HEK293 (cell line): ENCODE results near the gene RAB3B.
A peak's percentile ranks its signal among the peaks of the same experiment; 100 is the strongest.

ENCODE experiments used
- CTCF ChIA-PET: fragments of 350-600 bp; formaldehyde crosslinking; extraction: SDS; loops from one replicate; lab custom pipeline; 2021; ENCODE audit warnings: antibody characterized with exemption; lab: Yijun Ruan, JAX
- POLR2A ChIA-PET: fragments of 300-600 bp; formaldehyde crosslinking; extraction: SDS; loops from one replicate; lab custom pipeline; 2020; ENCODE audit warnings: antibody characterized with exemption, inconsistent platforms; lab: Yijun Ruan, JAX
- H3K27ac ChIP-seq: fragments of 200-500 bp; sonication (Bioruptor generic); 2 replicates; pipeline ENCODE4 v1.5.1; 2014; ENCODE audit warnings: low read depth, low read length, control low read depth, inconsistent platforms; ENCODE audit errors: extremely low read depth
- H3K36me3 ChIP-seq, 2 experiments: fragments of 200-500 bp in 1 of 2; sonication (Bioruptor generic) in 1 of 2; 1 replicate in 1 of 2; 2 replicates in 1 of 2; pipeline ENCODE4 v1.5.1; 2014 to 2017; ENCODE audit warnings: inconsistent platforms in 2 of 2, low read length in 2 of 2; ENCODE audit not compliant: control insufficient read depth in 2 of 2, insufficient read depth in 1 of 2
- H3K4me1 ChIP-seq: fragments of 200-500 bp; sonication (Bioruptor generic); 2 replicates; pipeline ENCODE4 v1.5.1; 2014; ENCODE audit warnings: mild to moderate bottlenecking, low read length, inconsistent platforms; ENCODE audit not compliant: control insufficient read depth, insufficient read depth
- H3K4me3 ChIP-seq: 2 replicates; pipeline ENCODE4 v1.5.1; 2011; ENCODE audit warnings: low read depth, mild to moderate bottlenecking, control low read depth, low read length, moderate library complexity
- H3K9me3 ChIP-seq: fragments of 200-500 bp; sonication (Bioruptor generic); 2 replicates; pipeline ENCODE4 v1.5.1; 2014; ENCODE audit warnings: low read depth, low read length, inconsistent platforms; ENCODE audit not compliant: control insufficient read depth, insufficient read depth
- BCL11B ChIP-seq: fragments of 450-650 bp; formaldehyde crosslinking; IDR thresholded peaks from 2 replicates; pipeline ENCODE4 v1.5.1; 2016; ENCODE audit warnings: low read depth, missing biosample characterization, missing genetic modification characterization
- GLI2 ChIP-seq: fragments of 450-650 bp; formaldehyde crosslinking; IDR thresholded peaks from 2 replicates; pipeline ENCODE4; 2017; ENCODE audit warnings: missing biosample characterization, missing genetic modification characterization, low read depth, borderline replicate concordance
- MZF1 ChIP-seq: fragments of 450-650 bp; formaldehyde crosslinking; IDR thresholded peaks from 2 replicates; pipeline ENCODE4 v1.5.1; 2017; ENCODE audit warnings: missing biosample characterization, missing genetic modification characterization, borderline replicate concordance
- TRIM28 ChIP-seq: IDR thresholded peaks from 2 replicates; pipeline ENCODE4 v1.6.1; 2011; ENCODE audit warnings: low read length, control low read depth, borderline replicate concordance
- ZFP69B ChIP-seq: fragments of 450-650 bp; formaldehyde crosslinking; IDR thresholded peaks from 2 replicates; pipeline ENCODE4 v1.5.1; 2016; ENCODE audit warnings: missing biosample characterization, missing genetic modification characterization
- ZNF132 ChIP-seq: fragments of 450-650 bp; formaldehyde crosslinking; IDR thresholded peaks from 2 replicates; pipeline ENCODE4 v1.5.1; 2017; ENCODE audit warnings: missing biosample characterization, missing genetic modification characterization, borderline replicate concordance
- ZNF133 ChIP-seq: fragments of 450-650 bp; formaldehyde crosslinking; IDR thresholded peaks from 2 replicates; pipeline ENCODE4 v1.5.1; 2016; ENCODE audit warnings: missing biosample characterization, missing genetic modification characterization
- ZNF175 ChIP-seq: fragments of 450-650 bp; formaldehyde crosslinking; IDR thresholded peaks from 2 replicates; pipeline ENCODE4 v1.5.1; 2016; ENCODE audit warnings: missing biosample characterization, missing genetic modification characterization
- ZNF184 ChIP-seq: fragments of 450-650 bp; IDR thresholded peaks from 2 replicates; pipeline ENCODE4 v1.5.1; 2018; ENCODE audit warnings: missing biosample characterization, mild to moderate bottlenecking, missing genetic modification characterization
- ZNF19 ChIP-seq: fragments of 450-650 bp; formaldehyde crosslinking; IDR thresholded peaks from 2 replicates; pipeline ENCODE4; 2016; ENCODE audit warnings: missing biosample characterization, missing genetic modification characterization, low read depth
- ZNF24 ChIP-seq: fragments of 450-650 bp; formaldehyde crosslinking; IDR thresholded peaks from 2 replicates; pipeline ENCODE4 v1.5.1; 2016; ENCODE audit warnings: missing biosample characterization, missing genetic modification characterization
- ZNF274 ChIP-seq, 2 experiments: fragments of 200-500 bp in 1 of 2; fragments of 450-650 bp in 1 of 2; sonication (Bioruptor generic) in 1 of 2; formaldehyde crosslinking in 1 of 2; IDR thresholded peaks; 2 replicates each; pipeline versions ENCODE4 v1.5.1 to v1.6.1; 2014 to 2016; ENCODE audit warnings: borderline replicate concordance in 1 of 2, inconsistent platforms in 1 of 2, low read length in 1 of 2, missing biosample characterization in 1 of 2, missing genetic modification characterization in 1 of 2
- ZNF350 ChIP-seq: fragments of 450-650 bp; formaldehyde crosslinking; IDR thresholded peaks from 2 replicates; pipeline ENCODE4 v1.5.0; 2017; ENCODE audit warnings: missing biosample characterization, mild to moderate bottlenecking, missing genetic modification characterization
- ZNF394 ChIP-seq: fragments of 450-650 bp; formaldehyde crosslinking; IDR thresholded peaks from 2 replicates; pipeline ENCODE4 v1.5.1; 2016; ENCODE audit warnings: missing biosample characterization, missing genetic modification characterization, mild to moderate bottlenecking, moderate library complexity, borderline replicate concordance
- ZNF416 ChIP-seq: fragments of 450-650 bp; formaldehyde crosslinking; IDR thresholded peaks from 2 replicates; pipeline ENCODE4 v1.5.1; 2016; ENCODE audit warnings: missing biosample characterization, missing genetic modification characterization
- ZNF560 ChIP-seq: fragments of 450-650 bp; formaldehyde crosslinking; IDR thresholded peaks from 2 replicates; pipeline ENCODE4 v1.5.1; 2017; ENCODE audit warnings: missing biosample characterization, missing genetic modification characterization, borderline replicate concordance
- ZNF571 ChIP-seq: fragments of 450-650 bp; formaldehyde crosslinking; IDR thresholded peaks from 2 replicates; pipeline ENCODE4 v1.5.0; 2017; ENCODE audit warnings: missing biosample characterization, missing genetic modification characterization
- ZNF596 ChIP-seq: fragments of 450-650 bp; IDR thresholded peaks from 2 replicates; pipeline ENCODE4 v1.5.0; 2018; ENCODE audit warnings: missing biosample characterization, mild to moderate bottlenecking, missing genetic modification characterization, moderate library complexity
- ZNF621 ChIP-seq: fragments of 450-650 bp; formaldehyde crosslinking; IDR thresholded peaks from 2 replicates; pipeline ENCODE4 v1.5.1; 2017; ENCODE audit warnings: missing biosample characterization, missing genetic modification characterization
- ZNF624 ChIP-seq: fragments of 450-650 bp; formaldehyde crosslinking; IDR thresholded peaks from 2 replicates; pipeline ENCODE4 v1.5.1; 2017; ENCODE audit warnings: missing biosample characterization, missing genetic modification characterization
- ZNF792 ChIP-seq: fragments of 450-650 bp; formaldehyde crosslinking; IDR thresholded peaks from 2 replicates; pipeline ENCODE4 v1.5.1; 2016; ENCODE audit warnings: missing biosample characterization, missing genetic modification characterization
- ZNF843 ChIP-seq: fragments of 450-650 bp; formaldehyde crosslinking; IDR thresholded peaks from 2 replicates; pipeline ENCODE4 v1.5.1; 2016; ENCODE audit warnings: missing biosample characterization, missing genetic modification characterization
- ZSCAN30 ChIP-seq: fragments of 450-650 bp; IDR thresholded peaks from 2 replicates; pipeline ENCODE4 v1.5.1; 2018; ENCODE audit warnings: missing biosample characterization, mild to moderate bottlenecking, missing genetic modification characterization, moderate library complexity
- TF ChIP-seq, protein P1 (sequence below): fragments of 450-650 bp; formaldehyde crosslinking; IDR thresholded peaks from 2 replicates; pipeline ENCODE4 v1.5.1; 2016; ENCODE audit warnings: missing biosample characterization, missing genetic modification characterization, low read depth
- TF ChIP-seq, protein P2 (sequence below): fragments of 450-650 bp; formaldehyde crosslinking; IDR thresholded peaks from 2 replicates; pipeline ENCODE4 v1.5.1; 2017; ENCODE audit warnings: missing biosample characterization, mild to moderate bottlenecking, missing genetic modification characterization, moderate library complexity
- TF ChIP-seq, protein P3 (sequence below): fragments of 450-650 bp; formaldehyde crosslinking; IDR thresholded peaks from 2 replicates; pipeline ENCODE4 v1.5.1; 2016; ENCODE audit warnings: missing biosample characterization, missing genetic modification characterization
- TF ChIP-seq, protein P4 (sequence below): fragments of 450-650 bp; formaldehyde crosslinking; IDR thresholded peaks from 2 replicates; pipeline ENCODE4 v1.5.1; 2016; ENCODE audit warnings: missing biosample characterization, missing genetic modification characterization
- TF ChIP-seq, protein P5 (sequence below): fragments of 450-650 bp; formaldehyde crosslinking; IDR thresholded peaks from 2 replicates; pipeline ENCODE4 v1.5.1; 2016; ENCODE audit warnings: missing biosample characterization, missing genetic modification characterization

The RAB3B gene

DNA sequence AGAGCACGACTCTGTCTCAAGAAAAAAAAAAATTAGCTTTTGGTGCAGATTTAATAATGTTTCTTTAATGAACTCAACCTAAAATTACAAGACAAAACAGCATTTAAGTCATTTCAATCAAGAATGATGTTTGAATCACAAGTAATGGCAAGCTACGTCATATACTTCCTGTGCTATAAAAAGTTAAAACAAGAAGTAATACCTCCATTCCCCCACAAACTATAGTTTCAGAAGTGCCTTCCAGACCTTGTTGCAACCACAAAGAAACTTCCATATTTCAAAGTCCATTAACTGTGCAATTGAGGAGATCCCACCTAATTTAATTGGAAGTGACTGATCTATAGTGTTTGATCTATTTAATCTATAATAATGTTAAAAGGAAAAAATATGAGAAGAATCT lies 127.1 kb downstream of the RAB3B start:
- no peak overlapping the region for H3K4me3 ChIP-seq
- CTCF ChIA-PET, result interaction anchor here (0.9 kb wide), 1 partner anchor 33 kb away, joined by 3 read pairs; no protein-coding TSS in a partner anchor
- no peaks in the 10 kb centered on the region for H3K9me3 ChIP-seq
- POLR2A ChIA-PET, result no interaction called here
- no peak for TF ChIP-seq ZNF24 (tag by site-specific recombination)
- no peak for TF ChIP-seq ZNF624
- TF ChIP-seq, protein P1, sequence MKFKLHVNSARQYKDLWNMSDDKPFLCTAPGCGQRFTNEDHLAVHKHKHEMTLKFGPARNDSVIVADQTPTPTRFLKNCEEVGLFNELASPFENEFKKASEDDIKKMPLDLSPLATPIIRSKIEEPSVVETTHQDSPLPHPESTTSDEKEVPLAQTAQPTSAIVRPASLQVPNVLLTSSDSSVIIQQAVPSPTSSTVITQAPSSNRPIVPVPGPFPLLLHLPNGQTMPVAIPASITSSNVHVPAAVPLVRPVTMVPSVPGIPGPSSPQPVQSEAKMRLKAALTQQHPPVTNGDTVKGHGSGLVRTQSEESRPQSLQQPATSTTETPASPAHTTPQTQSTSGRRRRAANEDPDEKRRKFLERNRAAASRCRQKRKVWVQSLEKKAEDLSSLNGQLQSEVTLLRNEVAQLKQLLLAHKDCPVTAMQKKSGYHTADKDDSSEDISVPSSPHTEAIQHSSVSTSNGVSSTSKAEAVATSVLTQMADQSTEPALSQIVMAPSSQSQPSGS (tag by site-specific recombination), result no peak
- no peak for TF ChIP-seq ZNF394 (tag by site-specific recombination)
- no peak for TF ChIP-seq ZNF596 (tag by site-specific recombination)
- TF ChIP-seq ZNF843 (tag by site-specific recombination), result no peak
- TF ChIP-seq, protein P2, sequence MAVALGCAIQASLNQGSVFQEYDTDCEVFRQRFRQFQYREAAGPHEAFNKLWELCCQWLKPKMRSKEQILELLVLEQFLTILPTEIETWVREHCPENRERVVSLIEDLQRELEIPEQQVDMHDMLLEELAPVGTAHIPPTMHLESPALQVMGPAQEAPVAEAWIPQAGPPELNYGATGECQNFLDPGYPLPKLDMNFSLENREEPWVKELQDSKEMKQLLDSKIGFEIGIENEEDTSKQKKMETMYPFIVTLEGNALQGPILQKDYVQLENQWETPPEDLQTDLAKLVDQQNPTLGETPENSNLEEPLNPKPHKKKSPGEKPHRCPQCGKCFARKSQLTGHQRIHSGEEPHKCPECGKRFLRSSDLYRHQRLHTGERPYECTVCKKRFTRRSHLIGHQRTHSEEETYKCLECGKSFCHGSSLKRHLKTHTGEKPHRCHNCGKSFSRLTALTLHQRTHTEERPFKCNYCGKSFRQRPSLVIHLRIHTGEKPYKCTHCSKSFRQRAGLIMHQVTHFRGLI (tag by site-specific recombination), result no peak
- no peak for TF ChIP-seq TRIM28
- TF ChIP-seq ZNF19 (tag by site-specific recombination), result no peak
- TF ChIP-seq, protein P3, sequence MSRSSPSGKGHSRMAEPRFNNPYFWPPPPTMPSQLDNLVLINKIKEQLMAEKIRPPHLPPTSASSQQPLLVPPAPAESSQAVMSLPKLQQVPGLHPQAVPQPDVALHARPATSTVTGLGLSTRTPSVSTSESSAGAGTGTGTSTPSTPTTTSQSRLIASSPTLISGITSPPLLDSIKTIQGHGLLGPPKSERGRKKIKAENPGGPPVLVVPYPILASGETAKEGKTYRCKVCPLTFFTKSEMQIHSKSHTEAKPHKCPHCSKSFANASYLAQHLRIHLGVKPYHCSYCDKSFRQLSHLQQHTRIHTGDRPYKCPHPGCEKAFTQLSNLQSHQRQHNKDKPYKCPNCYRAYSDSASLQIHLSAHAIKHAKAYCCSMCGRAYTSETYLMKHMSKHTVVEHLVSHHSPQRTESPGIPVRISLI (tag by site-specific recombination), result no peak
- TF ChIP-seq MZF1, result no peak
- no peak for TF ChIP-seq ZNF621
- no peak for TF ChIP-seq ZNF350 (tag by site-specific recombination)
- no peak for TF ChIP-seq ZFP69B (tag by site-specific recombination)
- H3K27ac ChIP-seq, result no peak overlapping the region
- H3K36me3 ChIP-seq, result peaks cover 0 to 4% of the 10 kb centered on the region in 2 experiments; a peak in 1 of 3 replicates
- no peaks in the 10 kb centered on the region for H3K4me1 ChIP-seq

DNA sequence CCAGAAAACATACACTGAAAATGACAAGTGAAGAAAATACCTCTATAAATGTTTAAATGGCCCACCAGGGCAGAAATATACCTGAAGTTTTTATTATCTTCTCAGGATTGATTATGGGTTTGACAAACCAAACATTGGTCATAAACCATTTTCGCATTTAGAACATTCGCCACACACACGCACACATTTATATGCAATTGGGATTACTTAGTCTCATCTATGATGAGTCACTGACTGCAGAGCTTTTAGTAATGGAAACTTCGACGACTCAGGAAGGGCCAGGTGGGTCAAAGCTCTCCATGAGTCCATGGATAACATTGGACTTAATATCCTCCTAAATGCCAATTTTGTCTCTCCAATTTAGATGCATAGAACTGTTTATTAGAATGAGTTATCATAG lies 128.8 kb downstream of the RAB3B start:
- Histone ChIP-seq H3K9me3 (no peaks in the 10 kb centered on the region), H3K4me3 (no peak overlapping the region), H3K36me3 (peaks cover 0 to 4% of the 10 kb centered on the region in 2 experiments; a peak in 1 of 3 replicates), H3K4me1 (no peaks in the 10 kb centered on the region), H3K27ac (no peak overlapping the region)
- ChIA-PET CTCF (interaction anchor here (0.5 kb wide), 1 partner anchor 249 kb away, joined by 3 read pairs; no protein-coding TSS in a partner anchor), POLR2A (no interaction called here)
- TF ChIP-seq ZNF792, result no peak
- TF ChIP-seq, protein P4, sequence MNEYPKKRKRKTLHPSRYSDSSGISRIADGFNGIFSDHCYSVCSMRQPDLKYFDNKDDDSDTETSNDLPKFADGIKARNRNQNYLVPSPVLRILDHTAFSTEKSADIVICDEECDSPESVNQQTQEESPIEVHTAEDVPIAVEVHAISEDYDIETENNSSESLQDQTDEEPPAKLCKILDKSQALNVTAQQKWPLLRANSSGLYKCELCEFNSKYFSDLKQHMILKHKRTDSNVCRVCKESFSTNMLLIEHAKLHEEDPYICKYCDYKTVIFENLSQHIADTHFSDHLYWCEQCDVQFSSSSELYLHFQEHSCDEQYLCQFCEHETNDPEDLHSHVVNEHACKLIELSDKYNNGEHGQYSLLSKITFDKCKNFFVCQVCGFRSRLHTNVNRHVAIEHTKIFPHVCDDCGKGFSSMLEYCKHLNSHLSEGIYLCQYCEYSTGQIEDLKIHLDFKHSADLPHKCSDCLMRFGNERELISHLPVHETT (tag by site-specific recombination), result no peak
- TF ChIP-seq ZNF560 (tag by site-specific recombination), result no peak
- no peak for TF ChIP-seq ZNF571 (tag by site-specific recombination)
- TF ChIP-seq, protein P5, sequence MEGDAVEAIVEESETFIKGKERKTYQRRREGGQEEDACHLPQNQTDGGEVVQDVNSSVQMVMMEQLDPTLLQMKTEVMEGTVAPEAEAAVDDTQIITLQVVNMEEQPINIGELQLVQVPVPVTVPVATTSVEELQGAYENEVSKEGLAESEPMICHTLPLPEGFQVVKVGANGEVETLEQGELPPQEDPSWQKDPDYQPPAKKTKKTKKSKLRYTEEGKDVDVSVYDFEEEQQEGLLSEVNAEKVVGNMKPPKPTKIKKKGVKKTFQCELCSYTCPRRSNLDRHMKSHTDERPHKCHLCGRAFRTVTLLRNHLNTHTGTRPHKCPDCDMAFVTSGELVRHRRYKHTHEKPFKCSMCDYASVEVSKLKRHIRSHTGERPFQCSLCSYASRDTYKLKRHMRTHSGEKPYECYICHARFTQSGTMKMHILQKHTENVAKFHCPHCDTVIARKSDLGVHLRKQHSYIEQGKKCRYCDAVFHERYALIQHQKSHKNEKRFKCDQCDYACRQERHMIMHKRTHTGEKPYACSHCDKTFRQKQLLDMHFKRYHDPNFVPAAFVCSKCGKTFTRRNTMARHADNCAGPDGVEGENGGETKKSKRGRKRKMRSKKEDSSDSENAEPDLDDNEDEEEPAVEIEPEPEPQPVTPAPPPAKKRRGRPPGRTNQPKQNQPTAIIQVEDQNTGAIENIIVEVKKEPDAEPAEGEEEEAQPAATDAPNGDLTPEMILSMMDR (tag by site-specific recombination), result no peak
- TF ChIP-seq TRIM28, result no peak
- TF ChIP-seq ZSCAN30 (tag by site-specific recombination), result no peak
- no peak for TF ChIP-seq ZNF274 (IDR thresholded peaks at IDR 0.05; ENCODE audit: low read length)
- TF ChIP-seq ZNF274 (tag by site-specific recombination; IDR thresholded peaks at IDR 0.05; ENCODE audit: borderline replicate concordance), result no peak
- no peak for TF ChIP-seq ZNF416 (tag by site-specific recombination)
- no peak for TF ChIP-seq ZNF175 (tag by site-specific recombination)
- no peak for TF ChIP-seq ZNF132 (tag by site-specific recombination)
- TF ChIP-seq BCL11B, result no peak
- TF ChIP-seq ZNF133 (tag by site-specific recombination), result no peak
- TF ChIP-seq ZNF184 (tag by site-specific recombination), result peak; percentile 33; the same call in 1 of the 2 replicates
- no peak for TF ChIP-seq GLI2 (tag by site-specific recombination)
